NCI-H2196 (cell line): Measurements from ENCODE around the gene COL9A1.

Experiments used
- DNase-seq: peaks from one replicate; lab custom pipeline; 2025; ENCODE audit not compliant: unreplicated experiment; lab: John Stamatoyannopoulos, UW

COL9A1 gene

DNA sequence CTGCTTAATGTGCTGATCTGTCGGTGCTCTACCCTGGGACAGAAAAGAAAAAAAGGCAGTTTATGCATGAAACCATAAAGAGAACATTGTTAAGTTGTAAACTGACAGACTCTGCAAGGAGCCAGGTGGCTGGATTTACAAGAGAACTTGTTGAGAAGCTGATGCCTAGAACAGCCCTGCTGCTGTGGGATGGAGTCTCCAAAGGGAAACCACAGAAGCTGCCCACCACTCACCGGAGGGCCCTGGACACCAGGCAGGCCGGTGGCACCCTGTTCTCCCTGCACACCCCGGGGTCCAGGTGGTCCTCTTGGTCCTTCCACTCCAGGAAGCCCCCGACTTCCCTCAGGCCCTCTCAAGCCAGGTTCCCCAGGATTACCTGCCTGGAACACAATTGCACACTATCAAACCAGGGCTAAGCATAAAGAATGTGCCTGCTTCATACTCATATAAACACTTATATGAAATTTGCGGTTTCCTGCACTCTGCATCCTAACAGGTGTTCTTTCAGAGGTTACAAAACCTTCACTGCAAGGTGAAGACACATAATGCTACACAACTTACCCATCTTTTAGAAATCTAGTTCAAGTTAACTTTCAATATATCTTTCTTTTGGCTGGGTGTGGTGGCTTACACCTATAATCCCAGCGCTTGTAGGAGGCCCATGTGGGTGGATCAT lies 68.2 kb downstream of the COL9A1 start:
- DNase-seq, result no peak

DNA sequence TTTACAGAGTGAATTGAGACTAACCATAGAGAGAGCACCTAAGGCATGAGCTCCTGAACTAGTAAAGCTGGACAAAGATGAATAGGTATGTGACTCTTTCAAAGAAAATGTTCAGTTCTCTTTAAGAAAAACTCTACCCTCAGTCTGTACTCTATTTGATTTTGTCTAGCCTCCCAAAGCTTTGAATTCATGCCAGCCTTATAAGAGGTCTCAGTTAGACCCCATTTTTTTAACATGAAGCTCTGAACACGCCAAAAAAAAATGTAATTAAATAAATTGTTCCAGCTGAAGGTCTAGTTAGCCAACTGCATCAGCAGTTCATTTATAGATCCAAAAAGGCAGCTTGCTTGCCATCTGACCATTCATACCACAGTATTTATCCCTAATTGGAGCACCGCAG lies 71.6 kb downstream of the COL9A1 start:
- DNase-seq, result no peak

DNA sequence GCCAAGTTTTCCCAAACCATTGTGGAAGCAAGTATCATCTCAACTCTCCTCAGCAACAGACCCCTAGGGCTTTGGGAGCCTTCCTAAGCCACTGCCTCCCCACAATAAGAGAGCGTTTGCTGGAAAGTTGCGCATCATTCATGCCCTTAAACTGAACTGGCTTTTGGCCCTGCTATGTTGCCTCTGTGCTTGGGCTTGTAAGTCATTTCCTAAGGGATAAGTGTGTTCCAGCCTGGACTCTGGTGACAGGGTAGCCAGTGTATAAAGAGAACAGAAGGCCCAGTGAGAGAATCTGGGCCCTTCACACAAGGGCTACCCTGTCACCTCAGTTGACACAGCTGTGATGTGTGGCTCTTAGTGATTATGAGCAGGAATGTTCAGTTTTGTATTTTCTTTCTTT lies 77.8 kb downstream of the COL9A1 start:
- DNase-seq, result no peak

DNA sequence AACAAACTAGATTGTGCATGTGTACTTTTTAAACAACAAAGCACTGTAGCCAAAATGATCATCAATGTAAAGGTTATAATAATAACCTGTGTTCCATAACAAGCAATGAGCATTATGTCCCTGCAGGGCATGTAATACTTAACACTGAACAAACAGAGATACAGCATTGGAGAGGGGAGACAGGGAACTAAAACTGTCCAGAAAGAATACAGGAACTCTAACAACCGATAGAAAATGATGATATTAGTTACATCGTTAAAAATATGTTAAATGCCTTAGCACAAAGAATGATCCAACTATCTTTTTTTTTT lies 80.5 kb downstream of the COL9A1 start:
- no peak for DNase-seq

DNA sequence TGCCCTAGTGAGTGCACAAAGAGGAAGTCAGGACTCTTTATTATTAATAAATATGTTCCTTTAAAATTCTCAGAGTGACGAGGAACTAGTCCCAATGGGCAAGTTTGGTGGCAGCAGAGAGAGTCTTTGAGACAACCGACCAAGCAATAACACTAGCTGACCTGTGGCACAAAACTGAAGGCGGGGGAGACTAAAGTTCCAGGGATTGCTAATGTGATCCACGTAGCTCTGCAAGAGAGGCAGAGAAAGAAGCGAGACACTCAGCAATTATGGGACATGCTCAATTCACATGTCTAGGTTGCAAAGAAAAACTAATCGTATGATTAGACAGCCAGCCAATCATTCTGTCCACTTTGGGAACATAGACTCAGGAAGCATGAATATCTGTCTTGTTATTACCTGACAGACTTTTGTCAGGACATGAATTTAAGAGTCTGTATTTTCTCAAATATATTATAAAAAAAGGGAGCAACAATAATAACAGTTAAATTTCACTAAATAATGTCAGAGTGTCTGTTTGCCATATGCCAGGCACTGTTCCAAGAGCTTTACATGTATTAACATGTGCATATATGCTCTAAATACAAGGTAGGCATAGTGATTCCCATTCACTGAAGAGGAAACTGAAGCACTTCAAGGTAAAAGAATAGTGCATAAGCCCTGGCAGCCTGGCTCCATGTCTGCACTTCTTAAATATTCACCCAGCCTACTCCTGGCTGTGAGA lies 81.0 kb downstream of the COL9A1 start:
- no peak for DNase-seq

DNA sequence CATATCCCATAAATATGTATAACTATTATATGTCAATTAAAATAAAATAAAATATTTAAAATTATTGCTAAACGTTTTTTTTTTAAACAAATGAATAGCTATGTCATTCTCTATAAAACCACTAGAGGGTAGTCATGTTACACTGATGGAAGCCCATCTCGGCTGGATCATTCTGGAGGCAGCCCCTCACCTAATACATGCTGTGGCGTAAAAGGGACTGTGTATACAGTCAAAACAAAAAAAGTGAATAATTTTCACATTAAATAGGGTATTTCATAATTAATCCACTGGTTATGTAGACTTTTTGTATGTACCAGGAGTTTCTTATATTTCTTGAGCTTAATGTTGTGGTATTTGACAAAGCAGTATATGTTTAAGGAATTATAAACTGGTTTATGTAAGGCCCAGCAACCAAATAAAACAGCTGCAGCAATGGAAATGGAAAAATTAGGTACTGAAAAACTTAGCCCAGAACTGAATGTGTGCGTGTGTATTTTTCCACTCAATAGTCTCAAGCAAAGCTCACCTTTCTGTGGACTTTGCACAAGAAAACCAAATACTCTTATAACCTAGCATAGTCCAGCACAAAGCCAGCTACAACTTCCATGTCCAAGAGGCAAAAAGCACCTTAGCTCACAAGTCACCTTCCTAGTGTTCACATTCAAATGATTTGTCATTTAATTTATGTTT lies 81.7 kb downstream of the COL9A1 start:
- peak; percentile 14 for DNase-seq

DNA sequence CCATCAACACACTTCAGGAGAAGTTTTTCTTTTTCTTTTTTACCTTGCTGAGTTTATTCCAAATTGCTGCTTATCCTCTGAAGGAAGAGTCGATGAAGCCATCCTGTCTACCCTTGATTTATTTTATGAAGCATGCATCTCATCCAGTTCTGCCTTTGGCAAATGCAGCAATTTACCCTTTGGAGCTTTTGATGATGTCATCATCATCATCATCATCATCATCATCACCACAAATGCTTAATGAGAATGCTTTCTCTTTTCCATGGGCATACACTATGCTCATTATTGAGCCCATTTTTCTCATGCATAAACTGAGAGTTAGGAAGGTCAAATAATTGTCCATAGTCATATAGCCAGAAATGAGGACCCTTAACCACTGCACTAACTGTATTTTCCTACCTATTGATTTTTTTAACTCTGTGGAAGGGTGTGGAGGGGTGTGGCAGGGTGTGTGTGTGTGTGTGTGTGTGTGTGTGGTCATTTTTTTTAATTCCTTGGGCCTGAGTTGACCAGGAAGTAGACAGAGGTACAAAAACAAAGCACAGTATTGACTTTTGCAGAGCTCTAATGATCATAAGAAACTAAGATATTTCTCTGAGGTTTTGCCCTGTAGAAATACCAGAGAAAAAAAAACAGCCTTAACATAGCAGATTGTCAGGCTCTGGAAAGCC lies 82.8 kb downstream of the COL9A1 start:
- DNase-seq, result no peak

DNA sequence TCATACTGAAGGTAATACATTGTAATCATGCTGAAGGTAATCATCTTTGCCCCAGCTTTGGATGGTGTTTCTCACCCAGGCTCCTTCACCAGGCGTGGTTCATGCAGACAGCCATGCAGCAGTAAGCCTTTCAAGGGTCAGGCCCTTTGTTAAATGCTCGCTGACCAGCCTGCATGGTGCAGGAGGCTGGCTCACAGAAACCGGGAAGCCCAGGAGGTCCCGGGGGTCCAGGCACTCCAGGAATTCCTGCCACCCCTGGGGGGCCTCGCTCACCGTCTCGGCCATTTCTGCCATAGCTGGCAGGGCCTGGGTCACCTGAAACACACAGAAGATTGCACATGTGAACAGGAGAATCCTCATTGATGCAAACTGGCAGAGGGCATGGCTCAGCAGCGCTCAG lies 86.1 kb downstream of the COL9A1 start:
- DNase-seq, result no peak

DNA sequence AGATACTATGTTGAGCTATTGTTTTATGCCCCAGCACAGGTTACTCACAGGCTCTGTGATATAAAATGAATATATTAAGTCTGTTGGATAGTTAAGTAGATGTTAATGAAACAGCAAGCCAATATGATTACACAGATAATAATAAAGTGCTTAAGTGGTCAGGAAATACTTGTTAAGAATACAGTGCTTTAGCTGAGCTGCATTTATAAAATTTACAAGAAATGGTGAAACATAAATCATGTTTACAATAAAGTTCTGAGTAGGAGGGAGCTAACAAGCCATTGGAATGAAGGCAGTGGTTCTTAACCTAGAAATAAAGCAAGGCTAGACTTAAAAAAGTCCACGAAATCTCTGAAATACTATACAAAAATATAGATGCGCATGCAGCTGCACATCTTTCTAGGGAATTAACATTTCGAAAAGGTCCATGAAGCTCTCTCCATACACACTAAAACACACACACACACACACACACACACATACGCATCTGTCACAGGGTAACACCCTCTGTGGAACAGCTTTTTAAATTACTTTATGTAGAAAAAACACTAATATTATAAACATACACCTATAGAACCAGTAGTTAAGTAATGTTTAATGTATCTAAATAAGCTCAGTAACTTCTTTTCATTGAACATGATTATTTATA lies 87.3 kb downstream of the COL9A1 start:
- DNase-seq, result no peak

DNA sequence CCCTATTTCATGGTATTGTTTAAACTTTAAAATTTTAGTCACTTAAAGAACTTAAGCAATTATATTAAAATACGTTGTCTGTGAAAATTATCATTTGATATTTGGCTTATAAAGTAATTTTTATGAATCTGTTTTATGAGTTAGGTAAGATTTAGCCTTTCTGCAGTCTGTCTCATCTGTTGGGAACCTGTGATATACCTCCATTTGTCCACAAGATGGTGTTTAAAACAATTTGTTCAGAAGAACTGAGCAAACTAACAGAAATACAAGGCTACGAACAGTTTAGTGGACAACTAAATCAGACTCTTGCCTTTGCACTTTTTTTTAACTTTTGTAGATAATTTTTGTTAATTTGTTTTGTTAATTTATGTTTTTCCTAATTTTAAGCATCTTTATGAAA lies 92.4 kb downstream of the COL9A1 start:
- no peak for DNase-seq

DNA sequence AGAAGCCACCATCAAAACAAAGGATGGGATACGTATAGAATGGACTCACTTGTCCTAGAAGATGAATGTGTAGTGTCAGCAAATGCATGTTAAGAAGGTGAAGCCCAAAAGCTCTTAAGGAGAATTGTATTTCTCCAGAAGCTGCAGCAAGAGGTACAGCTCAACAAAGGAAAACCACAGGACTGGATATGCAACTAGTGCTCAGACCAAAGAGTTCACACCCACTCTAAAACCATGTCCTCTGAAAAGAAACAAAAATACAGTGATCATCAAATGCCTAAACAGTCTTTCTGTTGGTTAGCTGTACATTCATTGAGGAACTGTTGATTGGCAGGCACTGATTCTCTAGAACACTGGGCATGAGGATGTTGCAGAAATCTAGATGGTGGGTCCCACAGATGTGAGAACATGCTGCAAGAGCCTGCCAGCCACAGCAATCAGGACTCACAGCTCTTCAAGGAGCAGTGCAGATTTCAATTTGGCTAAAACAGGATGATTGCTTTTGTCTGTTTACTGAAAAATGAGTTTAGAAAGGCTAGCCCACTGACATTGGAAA lies 94.6 kb downstream of the COL9A1 start:
- DNase-seq, result no peak

DNA sequence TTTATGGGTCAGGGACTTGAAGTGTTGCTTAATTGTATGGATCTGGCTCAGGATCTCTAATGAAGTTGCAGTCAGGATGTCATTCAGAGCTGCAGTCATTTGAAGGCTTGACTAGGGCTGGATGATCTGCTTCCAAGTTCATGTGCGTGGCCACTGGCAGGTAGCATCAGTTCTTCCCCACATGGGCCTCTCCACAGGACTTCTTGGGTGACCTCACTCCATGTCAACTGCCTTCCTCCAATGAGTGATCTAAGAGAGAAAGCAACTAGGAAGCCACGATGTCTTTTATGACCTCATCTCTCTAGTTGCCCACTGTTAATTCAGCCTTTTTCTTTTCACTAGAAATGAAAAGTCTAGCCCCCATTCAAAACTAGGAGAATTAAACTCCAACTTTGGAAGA lies 104.1 kb downstream of the COL9A1 start:
- no peak for DNase-seq

DNA sequence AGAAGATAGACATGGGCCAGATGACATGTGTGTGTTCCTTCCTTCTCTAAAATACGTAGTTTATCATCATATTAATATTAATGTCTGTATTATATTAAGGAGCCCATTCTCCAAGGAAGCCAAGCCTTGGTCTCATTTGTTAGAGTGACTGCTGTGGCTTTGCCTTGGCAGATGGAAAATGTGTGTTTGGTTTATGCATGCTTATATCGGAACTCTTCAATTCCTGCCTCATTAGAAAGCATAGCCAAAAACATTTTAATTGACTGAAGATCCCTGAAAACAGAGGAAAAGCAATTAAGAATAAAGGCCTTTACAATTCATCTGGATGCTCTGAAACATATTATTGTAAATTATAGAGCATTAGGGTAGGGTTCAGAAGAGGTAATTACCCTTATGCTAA lies 106.4 kb downstream of the COL9A1 start:
- no peak for DNase-seq

DNA sequence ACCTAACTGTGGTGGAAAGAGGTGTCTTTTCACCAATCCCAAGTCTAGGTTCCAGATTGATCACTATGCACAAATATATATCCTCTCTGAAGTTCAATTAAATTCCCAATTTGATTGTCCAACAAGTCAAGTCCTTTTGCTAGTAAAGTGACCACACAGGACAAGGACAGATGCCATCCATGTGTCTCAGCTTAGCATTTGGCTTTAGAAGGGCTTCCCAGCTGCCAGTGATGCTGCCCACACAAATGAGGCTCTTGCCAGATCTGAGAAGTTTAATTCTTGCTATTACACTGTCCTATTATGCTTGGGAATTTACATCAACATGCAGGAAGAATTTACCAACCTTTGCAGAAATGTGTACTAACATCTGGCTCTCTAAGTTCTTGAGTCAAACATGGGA lies 108.5 kb downstream of the COL9A1 start:
- no peak for DNase-seq

DNA sequence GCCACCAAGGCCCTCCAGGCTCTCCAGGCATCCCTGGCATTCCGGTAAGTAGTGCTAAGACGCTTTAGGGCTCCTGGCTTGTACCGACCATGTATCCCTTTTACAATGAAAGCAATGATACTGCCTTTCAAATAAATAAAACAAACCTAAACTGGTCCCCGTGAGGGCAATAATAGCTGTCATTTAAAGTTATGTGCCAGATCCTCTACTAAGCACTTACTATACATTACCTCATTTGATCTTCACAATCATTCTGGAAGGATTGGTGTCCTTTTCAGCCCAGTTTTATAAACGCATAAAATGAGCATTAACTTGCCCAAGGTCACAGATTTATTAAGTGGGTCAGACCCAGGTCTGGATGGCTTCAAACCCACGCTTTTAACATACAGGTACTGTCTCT lies 114.7 kb downstream of the COL9A1 start:
- DNase-seq, result no peak

DNA sequence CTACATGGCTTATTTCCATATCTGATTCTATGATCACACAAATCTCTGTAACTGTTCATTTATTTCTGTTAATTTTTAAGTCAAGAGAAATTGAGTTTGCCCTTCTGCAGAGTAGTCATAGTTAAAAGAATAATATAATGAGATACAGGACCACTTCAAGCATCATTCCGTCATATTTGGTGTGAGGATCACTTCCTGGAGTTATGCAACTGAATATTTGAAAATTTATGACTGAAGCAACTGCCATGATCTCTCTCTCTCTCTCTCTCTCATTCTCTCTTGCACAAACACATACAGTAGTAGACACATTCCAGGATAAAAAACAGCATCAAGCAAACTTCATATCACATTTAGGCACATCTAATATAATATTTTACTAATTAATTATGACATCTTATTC lies 116.4 kb downstream of the COL9A1 start:
- no peak for DNase-seq

DNA sequence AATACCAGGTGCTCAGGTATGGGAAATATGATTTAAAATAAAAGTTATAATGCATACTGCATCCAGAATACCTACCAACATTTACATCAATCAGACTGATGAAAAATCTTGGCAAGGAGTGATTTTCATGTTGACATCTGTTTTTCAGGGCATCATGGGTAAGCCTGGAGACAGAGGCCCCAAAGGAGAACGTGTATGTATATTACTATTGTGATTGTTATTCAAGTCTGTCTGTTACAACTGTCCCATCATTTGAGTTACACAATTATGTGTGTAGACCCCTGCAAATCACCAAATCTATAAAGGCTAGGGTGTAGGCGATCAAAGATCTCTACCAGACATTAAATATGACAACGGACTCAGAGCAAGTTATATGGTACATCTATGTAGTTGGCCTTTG lies 118.2 kb downstream of the COL9A1 start:
- DNase-seq, result no peak

DNA sequence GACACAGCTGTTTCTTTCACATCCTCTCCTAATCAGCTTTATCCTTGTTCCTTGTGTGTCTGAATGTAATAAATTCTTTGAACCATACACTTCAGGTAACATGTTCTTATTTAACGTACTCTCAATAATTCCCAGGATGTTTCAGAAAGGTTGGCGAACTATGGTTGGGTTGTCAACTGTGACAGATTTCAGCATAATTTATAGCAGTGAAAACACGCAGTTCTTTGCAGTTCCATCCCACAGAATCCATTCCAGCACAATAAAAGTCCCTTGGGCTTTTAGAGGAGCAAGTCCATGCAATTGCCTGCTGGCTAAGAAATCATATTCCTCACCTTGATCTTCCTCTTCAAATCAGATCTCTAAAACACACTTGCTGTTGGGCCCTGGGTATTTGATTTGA lies 119.3 kb downstream of the COL9A1 start:
- no peak for DNase-seq

DNA sequence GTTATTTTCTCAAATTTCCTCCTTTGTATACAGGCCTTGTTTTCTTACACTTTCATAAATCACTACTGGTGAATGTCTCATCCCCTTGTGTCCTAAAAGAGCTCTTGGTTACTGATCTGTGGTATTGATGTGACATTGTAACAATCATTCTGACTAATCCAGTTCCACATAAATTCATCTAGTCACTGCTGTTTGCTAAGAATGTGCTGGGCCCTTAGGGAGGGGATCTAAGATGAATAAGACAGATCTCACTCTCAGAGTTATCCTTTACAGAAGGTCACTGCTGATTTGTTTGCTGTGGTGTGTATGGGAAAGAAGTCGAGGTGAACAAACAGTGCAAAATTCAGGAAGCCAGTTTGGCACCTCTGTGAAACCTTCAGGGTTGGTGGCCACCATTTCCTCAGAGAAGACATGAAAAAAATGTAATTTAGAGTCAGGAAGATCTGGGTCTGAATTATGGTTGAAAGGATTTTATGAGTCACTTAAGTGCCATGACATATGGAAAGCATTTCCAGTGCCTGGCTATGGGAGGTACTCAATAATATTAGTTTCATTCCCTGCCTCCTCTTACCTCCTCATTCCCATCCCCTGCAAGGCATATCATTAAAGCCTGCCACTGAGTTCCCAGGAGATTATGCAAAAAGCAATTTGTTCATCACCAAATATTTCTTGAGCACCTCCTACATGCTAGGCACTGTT lies 121.8 kb downstream of the COL9A1 start:
- DNase-seq, result no peak

DNA sequence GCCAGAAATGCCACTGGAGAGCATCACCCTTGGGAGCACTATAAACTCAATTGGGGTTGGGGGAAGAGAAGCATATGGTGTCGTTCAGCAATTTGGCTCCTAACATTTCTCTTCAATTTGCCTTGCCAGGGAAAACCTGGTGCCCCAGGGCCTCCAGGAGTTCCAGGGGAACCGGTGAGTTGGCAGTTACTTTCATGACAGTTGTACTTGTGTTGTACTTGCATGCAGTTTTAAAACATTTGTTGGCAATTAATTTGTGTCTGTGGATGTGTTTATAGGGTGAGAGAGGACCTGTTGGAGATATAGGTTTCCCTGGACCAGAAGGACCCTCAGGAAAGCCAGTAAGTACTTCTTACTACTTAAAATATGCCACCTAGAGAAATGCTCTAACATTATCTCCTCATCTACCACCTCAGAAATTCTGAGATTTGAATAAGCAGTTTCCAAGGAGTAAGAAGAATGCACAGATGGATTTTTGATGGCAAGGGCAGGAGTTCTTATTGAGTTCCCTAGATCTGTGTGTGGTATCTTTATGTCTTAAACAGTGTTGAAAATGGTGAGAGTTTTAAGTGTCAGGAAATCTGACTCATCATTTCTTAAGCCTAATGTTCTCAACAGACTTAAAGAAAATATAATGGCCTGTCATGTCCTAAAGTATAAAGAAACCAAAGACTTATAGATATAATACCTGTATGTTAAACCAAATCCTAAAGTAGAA lies 122.5 kb downstream of the COL9A1 start:
- no peak for DNase-seq
